ENCODE measurements around the gene SPRR2G.
"Not testable (repeated sequence)": the region's sequence is repeated elsewhere in the genome, so short reads cannot be mapped to it uniquely, and the experiment has no call there.

SPRR2G gene

GRCh38 chr1:153150846-153151245, at the start of gene SPRR2G:
Gene SPRR2G, minus strand, starts transcription at chr1:153150890. Its CDS starts 780 bp downstream, at chr1:153150110.
- TF ChIP-seq, protein P1, sequence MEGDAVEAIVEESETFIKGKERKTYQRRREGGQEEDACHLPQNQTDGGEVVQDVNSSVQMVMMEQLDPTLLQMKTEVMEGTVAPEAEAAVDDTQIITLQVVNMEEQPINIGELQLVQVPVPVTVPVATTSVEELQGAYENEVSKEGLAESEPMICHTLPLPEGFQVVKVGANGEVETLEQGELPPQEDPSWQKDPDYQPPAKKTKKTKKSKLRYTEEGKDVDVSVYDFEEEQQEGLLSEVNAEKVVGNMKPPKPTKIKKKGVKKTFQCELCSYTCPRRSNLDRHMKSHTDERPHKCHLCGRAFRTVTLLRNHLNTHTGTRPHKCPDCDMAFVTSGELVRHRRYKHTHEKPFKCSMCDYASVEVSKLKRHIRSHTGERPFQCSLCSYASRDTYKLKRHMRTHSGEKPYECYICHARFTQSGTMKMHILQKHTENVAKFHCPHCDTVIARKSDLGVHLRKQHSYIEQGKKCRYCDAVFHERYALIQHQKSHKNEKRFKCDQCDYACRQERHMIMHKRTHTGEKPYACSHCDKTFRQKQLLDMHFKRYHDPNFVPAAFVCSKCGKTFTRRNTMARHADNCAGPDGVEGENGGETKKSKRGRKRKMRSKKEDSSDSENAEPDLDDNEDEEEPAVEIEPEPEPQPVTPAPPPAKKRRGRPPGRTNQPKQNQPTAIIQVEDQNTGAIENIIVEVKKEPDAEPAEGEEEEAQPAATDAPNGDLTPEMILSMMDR (IDR thresholded peaks at IDR 0.05), result no peak
- no peak within 1 kb of the TSS for H3K27ac ChIP-seq
- no peak within 1 kb of the TSS for H3K4me3 ChIP-seq

DNA sequence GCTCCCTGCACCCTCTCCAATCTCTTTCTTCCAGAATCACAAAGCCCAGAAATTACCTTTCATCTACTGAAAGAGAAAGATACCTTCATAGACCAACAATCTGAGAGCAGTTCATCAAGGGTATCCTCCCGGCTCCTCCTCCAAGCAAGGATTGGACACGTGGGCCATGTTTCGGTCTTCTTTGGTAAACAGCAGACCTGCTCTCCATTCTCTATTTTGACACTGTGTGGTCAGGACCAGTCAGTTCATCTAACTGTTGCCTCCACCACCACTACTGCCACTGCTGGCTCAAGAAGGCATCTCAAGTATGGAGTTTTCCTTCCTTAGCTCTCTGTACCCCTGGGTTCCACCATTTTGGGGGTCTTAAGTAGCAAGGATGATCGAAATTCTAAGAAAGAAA, 44.5 kb upstream of the SPRR2G start:
- Histone ChIP-seq H3K27ac (no peak overlapping the region), H3K4me3 (no peak overlapping the region)
- DNase-seq (ENCODE audit: low spot score), result no peak
- TF ChIP-seq, protein P1 (IDR thresholded peaks at IDR 0.05), result no peak

More at GRCh38 chr1:153150846-153151245, at the start of gene SPRR2G:
- DNase-seq (ENCODE audit: low spot score), result no peak

DNA sequence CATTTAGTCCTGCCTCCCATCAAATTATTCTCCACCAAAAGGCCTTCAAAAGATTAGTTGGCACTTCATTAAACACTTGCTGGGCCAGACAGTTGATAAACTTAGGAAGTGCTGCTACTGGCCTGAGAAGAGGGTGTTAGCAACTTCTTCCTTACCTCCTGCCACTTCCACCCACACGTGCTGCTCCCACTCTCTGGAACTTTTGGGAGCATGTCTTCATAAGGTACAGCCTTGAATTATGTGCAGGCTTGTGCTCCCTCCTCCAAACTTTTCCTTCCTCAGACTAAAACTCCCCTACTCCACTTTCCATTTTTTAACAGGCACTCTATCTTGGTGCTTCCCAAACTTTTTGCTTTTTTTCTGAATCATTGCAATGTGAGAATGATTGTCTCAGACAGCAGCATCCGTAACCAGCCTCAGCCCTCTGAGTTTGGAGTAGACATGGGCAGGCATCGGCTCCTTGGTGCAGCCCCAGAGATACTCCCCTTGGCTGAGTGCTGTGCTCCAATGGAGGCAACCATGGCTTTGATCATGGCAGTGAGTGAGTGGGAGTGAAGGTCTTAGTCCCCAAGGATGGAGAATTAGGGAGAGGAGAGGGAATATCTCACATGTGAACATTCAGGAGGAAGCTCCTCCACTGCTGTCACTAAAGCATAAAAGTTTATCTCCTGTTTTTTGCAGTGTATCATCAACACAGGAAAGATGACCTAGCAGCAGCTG, 43.8 kb upstream of the SPRR2G start:
- H3K27ac ChIP-seq, result no peak overlapping the region

GRCh38 chr1:153192697-153193096, 42.0 kb upstream of the SPRR2G start:
- Histone ChIP-seq H3K4me3 (no peak overlapping the region), H3K27ac (no peak overlapping the region)
- no peak for DNase-seq (ENCODE audit: low spot score)
- TF ChIP-seq, protein P1 (IDR thresholded peaks at IDR 0.05), result no peak

More for the DNA sequence above, 43.8 kb upstream of the SPRR2G start:
- TF ChIP-seq, protein P1 (IDR thresholded peaks at IDR 0.05), result no peak
- H3K4me3 ChIP-seq, result no peak overlapping the region
- no peak for DNase-seq (ENCODE audit: low spot score)

DNA sequence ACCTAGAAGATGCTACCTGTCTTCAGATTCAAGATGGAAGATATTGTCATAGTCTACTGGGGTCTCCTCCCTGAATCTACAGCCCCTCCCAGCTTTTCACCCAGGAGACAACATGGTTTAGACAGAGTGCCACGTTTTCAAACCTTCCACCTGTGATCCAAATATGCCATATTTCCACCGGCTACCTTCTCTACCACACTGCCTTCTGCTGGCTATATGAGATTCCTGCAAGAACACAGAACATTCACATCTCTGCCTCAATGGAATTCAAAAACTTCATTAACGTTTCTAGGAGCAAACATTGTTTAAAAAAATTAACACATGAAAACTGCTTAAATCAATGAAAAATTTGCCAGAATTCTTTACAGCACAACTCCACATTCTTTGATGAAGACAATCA, 39.7 kb upstream of the SPRR2G start:
- no peak for DNase-seq (ENCODE audit: low spot score)
- TF ChIP-seq, protein P1 (IDR thresholded peaks at IDR 0.05), result no peak
- H3K27ac ChIP-seq, result no peak overlapping the region
- no peak overlapping the region for H3K4me3 ChIP-seq

DNA sequence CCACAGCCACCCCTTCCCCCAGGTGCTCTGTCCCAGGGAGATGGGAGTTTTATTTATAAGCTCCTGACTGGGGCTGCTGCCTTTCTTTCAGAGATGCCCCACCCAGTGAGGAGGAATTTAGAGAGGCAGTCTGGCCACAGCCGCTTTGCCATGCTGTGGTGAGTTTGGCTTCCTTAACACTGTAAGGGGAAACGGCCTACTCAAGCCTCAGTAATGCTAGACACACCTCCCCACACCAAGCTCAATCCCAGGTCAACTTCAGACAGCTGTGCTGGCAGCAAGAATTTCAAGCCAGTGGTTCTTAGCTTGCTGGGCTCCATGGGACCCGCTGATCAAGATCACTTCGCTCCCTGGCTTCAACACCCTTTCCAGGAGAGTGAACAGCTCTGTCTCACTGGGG, 37.6 kb upstream of the SPRR2G start:
- not testable (repeated sequence) for H3K27ac ChIP-seq; H3K4me3 ChIP-seq; DNase-seq (ENCODE audit: low spot score)

- TF ChIP-seq, protein P1 (IDR thresholded peaks at IDR 0.05), result no peak
- no peak for DNase-seq (ENCODE audit: low spot score)
- H3K4me3 ChIP-seq, result no peak overlapping the region
- no peak overlapping the region for H3K27ac ChIP-seq
These were observed 29.9 kb upstream of the SPRR2G start for GRCh38 chr1:153180556-153180955.

Measured in coronary artery (tissue), 2 donors.